Gastrocnemius medialis (tissue), 4 donors: Measurements from ENCODE around the gene DMTF1.

Experiments
- POLR2A ChIP-seq, 2 donors: fragments of 450-650 bp; IDR thresholded peaks; one replicate each; pipeline ENCODE4 v1.6.1; 2017; ENCODE audit warnings: antibody characterized with exemption in 2 of 2, mild to moderate bottlenecking in 2 of 2, moderate library complexity in 2 of 2
- TF ChIP-seq, protein P1 (sequence below), 5 experiments: fragments of 450-650 bp in 3 of 5; fragments of 200-600 bp in 2 of 5; sonication (generic) in 2 of 5; IDR thresholded peaks in 4 of 5; conservative IDR thresholded peaks in 1 of 5; 1 replicate in 4 of 5; 2 replicates in 1 of 5; pipeline ENCODE4 v1.5.1; 2016 to 2019; ENCODE audit warnings: antibody characterized with exemption in 5 of 5, mild to moderate bottlenecking in 3 of 5, moderate library complexity in 3 of 5

DNA sequence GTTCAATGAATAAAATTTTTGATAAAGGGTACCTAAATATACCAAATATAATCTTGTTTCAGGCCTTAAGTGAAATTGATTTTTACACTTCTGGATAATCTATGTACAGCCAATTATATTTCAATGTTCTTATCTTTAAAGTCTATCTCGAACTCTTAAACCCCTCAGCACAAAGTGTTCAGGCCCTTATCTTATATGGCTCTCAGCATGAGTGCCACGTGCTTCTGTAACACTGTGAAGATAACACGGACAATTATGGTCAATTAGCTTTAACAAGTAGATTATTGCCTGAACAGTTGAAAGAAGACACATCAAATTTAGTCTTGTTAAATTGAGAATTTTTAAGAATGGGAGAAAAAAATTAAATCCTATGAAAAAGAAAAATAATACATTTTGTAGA is 40.4 kb upstream of the DMTF1 start:
- TF ChIP-seq, protein P1, sequence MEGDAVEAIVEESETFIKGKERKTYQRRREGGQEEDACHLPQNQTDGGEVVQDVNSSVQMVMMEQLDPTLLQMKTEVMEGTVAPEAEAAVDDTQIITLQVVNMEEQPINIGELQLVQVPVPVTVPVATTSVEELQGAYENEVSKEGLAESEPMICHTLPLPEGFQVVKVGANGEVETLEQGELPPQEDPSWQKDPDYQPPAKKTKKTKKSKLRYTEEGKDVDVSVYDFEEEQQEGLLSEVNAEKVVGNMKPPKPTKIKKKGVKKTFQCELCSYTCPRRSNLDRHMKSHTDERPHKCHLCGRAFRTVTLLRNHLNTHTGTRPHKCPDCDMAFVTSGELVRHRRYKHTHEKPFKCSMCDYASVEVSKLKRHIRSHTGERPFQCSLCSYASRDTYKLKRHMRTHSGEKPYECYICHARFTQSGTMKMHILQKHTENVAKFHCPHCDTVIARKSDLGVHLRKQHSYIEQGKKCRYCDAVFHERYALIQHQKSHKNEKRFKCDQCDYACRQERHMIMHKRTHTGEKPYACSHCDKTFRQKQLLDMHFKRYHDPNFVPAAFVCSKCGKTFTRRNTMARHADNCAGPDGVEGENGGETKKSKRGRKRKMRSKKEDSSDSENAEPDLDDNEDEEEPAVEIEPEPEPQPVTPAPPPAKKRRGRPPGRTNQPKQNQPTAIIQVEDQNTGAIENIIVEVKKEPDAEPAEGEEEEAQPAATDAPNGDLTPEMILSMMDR (IDR thresholded peaks at IDR 0.05 in 4 of 5, conservative IDR thresholded peaks at IDR 0.05 in 1 of 5) = no peak
- no peak for TF ChIP-seq POLR2A (IDR thresholded peaks at IDR 0.05)
